ENCODE measurements around the gene CLEC16A.

DNA sequence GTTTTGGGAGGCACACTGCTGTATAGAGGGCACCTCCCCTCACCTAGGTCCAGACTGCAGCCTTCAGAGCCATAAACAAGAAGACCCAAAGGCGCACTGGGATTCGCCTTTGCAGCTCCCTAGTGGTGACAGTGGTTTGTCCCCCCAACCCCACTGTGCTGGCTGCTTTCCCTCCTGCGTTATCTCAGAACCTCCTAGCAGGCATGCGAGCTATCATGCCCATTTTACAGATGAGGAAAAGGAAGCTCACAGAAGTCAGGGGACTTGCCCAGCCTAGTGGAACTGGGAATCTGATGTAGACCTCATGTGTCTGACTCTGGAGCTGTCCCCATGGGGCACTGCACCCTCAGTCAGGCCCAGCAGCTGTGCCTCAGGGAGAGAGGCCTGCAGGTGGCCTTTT, 115.2 kb downstream of the CLEC16A start:
- TF ChIP-seq, protein P1, sequence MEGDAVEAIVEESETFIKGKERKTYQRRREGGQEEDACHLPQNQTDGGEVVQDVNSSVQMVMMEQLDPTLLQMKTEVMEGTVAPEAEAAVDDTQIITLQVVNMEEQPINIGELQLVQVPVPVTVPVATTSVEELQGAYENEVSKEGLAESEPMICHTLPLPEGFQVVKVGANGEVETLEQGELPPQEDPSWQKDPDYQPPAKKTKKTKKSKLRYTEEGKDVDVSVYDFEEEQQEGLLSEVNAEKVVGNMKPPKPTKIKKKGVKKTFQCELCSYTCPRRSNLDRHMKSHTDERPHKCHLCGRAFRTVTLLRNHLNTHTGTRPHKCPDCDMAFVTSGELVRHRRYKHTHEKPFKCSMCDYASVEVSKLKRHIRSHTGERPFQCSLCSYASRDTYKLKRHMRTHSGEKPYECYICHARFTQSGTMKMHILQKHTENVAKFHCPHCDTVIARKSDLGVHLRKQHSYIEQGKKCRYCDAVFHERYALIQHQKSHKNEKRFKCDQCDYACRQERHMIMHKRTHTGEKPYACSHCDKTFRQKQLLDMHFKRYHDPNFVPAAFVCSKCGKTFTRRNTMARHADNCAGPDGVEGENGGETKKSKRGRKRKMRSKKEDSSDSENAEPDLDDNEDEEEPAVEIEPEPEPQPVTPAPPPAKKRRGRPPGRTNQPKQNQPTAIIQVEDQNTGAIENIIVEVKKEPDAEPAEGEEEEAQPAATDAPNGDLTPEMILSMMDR (IDR thresholded peaks at IDR 0.05; ENCODE audit: low read depth, low read length, poor library complexity, severe bottlenecking): no peak
- no peak for TF ChIP-seq EZH2phosphoT487 (IDR thresholded peaks at IDR 0.05; ENCODE audit: borderline replicate concordance, low read length)
